ENCODE results near the gene FGF14.

DNA sequence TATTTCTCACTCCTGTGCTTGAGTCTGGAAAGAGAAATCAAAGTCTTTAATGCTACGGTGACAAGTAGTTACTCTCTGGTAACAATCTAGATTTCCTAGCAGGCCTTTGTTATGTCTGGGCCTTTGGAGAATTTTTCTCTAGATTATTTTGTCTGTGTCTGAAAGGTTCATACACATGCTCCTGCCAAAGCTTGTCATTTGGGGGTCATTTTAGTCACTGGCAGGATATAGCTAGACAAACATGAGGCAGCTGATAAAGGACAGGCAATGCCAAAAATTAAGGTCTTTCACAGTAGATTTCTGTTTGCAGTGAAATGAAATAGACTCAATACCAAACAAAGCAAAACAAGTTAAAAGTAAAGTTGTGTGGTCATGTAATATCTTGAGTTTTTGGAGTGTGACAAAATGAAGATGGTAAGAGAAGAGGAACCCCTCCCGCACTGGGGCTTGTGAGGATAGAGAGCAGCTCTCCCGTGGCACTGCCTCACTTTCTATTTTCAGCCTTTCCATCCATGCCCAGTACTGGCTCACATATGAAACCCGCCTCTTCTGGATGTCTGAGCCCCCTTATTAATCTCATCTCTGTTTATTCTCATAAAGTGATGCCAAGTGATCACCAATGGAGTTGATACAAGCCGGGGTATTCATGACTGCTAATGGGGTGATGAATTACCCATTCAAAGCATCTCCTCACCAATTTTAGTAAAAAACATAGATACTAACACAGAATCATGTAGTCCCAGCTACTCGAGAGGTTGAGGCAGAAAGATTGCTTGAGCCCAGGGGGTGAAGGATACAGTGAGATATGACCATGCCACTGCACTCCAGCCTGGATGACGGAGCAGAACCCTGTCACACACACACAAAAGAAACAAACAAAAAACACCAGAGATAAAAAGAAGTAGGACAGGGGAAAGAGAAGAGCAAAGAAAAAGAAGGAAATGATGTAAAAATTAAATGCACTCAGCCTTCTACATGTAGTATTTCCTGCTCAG lies 389.3 kb downstream of the FGF14 start:
- no peak for TF ChIP-seq POLR2AphosphoS5 (IDR thresholded peaks at IDR 0.05; ENCODE audit: low read depth)
- TF ChIP-seq, protein P1, sequence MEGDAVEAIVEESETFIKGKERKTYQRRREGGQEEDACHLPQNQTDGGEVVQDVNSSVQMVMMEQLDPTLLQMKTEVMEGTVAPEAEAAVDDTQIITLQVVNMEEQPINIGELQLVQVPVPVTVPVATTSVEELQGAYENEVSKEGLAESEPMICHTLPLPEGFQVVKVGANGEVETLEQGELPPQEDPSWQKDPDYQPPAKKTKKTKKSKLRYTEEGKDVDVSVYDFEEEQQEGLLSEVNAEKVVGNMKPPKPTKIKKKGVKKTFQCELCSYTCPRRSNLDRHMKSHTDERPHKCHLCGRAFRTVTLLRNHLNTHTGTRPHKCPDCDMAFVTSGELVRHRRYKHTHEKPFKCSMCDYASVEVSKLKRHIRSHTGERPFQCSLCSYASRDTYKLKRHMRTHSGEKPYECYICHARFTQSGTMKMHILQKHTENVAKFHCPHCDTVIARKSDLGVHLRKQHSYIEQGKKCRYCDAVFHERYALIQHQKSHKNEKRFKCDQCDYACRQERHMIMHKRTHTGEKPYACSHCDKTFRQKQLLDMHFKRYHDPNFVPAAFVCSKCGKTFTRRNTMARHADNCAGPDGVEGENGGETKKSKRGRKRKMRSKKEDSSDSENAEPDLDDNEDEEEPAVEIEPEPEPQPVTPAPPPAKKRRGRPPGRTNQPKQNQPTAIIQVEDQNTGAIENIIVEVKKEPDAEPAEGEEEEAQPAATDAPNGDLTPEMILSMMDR (conservative IDR thresholded peaks at IDR 0.05; ENCODE audit: low read depth in 2 of 2) = no peak
- no peak for TF ChIP-seq EZH2 (IDR thresholded peaks at IDR 0.05; ENCODE audit: low read depth, unreplicated experiment)

All from GM23338 (cell line).